Gastroesophageal sphincter (tissue), 4 donors: ENCODE measurements around the gene PTPRN2. TPM values are rescaled to one million over a fixed set of nuclear protein-coding genes. Genes with fewer than 3 reads are reported as not detected.

Experiments
- ATAC-seq: fragments of 150-250 bp; one replicate; pipeline ENCODE4 v1.9.1; 2016; ENCODE audit warnings: mild to moderate bottlenecking, moderate library complexity
- H3K27ac ChIP-seq, 4 donors: fragments of 200-600 bp; sonication (generic) in 3 of 4; 1 replicate in 3 of 4; 2 replicates in 1 of 4; pipeline ENCODE4 v1.5.1; 2016 to 2019
- H3K27me3 ChIP-seq: fragments of 200-600 bp; sonication (generic); one replicate; pipeline ENCODE4 v1.5.1; 2019
- H3K36me3 ChIP-seq, 2 donors: fragments of 200-600 bp; sonication (generic); one replicate each; pipeline ENCODE4 v1.5.1; 2019; ENCODE audit warnings: control low read depth in 1 of 2
- H3K4me1 ChIP-seq, 3 donors: fragments of 200-600 bp; sonication (generic); 1 replicate in 2 of 3; 2 replicates in 1 of 3; pipeline ENCODE4 v1.5.1; 2016 to 2019; ENCODE audit warnings: control low read depth in 2 of 3
- H3K4me3 ChIP-seq, 2 donors: fragments of 200-600 bp; sonication (generic); one replicate each; pipeline ENCODE4 v1.5.1; 2019; ENCODE audit warnings: mild to moderate bottlenecking in 1 of 2, moderate library complexity in 1 of 2
- H3K9me3 ChIP-seq, 3 donors: fragments of 200-600 bp; sonication (generic); one replicate each; pipeline ENCODE4 v1.5.1; 2017 to 2019; ENCODE audit warnings: control low read depth in 2 of 3
- EP300 ChIP-seq: sonication (generic); formaldehyde crosslinking; IDR thresholded peaks from one replicate; pipeline ENCODE4 v1.6.1; 2017; ENCODE audit warnings: antibody characterized with exemption, mild to moderate bottlenecking
- POLR2A ChIP-seq, 2 donors: fragments of 450-650 bp; IDR thresholded peaks; one replicate each; pipeline ENCODE4 v1.6.1; 2017; ENCODE audit warnings: antibody characterized with exemption in 2 of 2, mild to moderate bottlenecking in 2 of 2, moderate library complexity in 1 of 2
- POLR2AphosphoS5 ChIP-seq: sonication (generic); formaldehyde crosslinking; IDR thresholded peaks from one replicate; pipeline ENCODE4 v1.6.1; 2017; ENCODE audit warnings: antibody characterized with exemption
- WGBS, 2 donors: methylation state at CpG; one replicate each; pipeline ENCODE4 v1.1.5; 2018; ENCODE audit warnings: low coverage in 1 of 2; 5-methylcytosine and 5-hydroxymethylcytosine counted together
- total RNA-seq, 4 donors: library from RNA; depleted of rRNA; stranded (reverse); fragments of >200 nt; gene quantifications; one replicate each; pipeline ENCODE4 v1.1.0, GENCODE V29; 2016
- TF ChIP-seq, protein P1 (sequence below), 4 experiments: fragments of 200-600 bp in 2 of 4; fragments of 450-650 bp in 2 of 4; sonication (generic) in 1 of 4; IDR thresholded peaks; one replicate each; pipeline ENCODE4 v1.5.1; 2017 to 2019; ENCODE audit warnings: antibody characterized with exemption in 4 of 4, mild to moderate bottlenecking in 2 of 4, moderate library complexity in 2 of 4

Gene PTPRN2
- total RNA-seq, 4 donors from 2014 or later, result 1.7 to 4.7 (median 3.3) TPM

DNA sequence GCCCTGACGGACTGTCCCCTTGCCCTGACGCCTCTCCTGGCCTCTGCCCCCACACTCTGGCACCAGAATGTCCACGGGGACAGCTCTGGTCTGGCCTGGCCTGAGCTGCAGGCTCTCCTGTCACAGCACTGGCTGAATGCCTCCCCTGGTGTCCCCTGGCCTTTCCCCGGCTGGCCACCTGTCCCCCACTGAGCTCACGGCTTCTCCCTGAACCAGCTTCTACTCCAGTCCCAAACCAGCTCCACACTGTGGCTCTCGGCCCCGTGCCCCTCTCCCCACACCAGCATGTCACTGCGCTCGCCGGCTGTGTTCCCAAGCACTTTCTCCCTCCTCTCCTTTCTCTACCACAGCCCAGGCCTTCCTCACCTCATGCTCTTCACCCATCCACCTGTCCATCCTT lies 864.4 kb downstream of the PTPRN2 start:
- WGBS, 2 donors, result 58 to 74% methylated on average over 4 to 7 of the region's 10 CpGs
- TF ChIP-seq POLR2AphosphoS5 (no peak), POLR2A (IDR thresholded peaks at IDR 0.05) (no peak), EP300 (no peak)
- TF ChIP-seq, protein P1, sequence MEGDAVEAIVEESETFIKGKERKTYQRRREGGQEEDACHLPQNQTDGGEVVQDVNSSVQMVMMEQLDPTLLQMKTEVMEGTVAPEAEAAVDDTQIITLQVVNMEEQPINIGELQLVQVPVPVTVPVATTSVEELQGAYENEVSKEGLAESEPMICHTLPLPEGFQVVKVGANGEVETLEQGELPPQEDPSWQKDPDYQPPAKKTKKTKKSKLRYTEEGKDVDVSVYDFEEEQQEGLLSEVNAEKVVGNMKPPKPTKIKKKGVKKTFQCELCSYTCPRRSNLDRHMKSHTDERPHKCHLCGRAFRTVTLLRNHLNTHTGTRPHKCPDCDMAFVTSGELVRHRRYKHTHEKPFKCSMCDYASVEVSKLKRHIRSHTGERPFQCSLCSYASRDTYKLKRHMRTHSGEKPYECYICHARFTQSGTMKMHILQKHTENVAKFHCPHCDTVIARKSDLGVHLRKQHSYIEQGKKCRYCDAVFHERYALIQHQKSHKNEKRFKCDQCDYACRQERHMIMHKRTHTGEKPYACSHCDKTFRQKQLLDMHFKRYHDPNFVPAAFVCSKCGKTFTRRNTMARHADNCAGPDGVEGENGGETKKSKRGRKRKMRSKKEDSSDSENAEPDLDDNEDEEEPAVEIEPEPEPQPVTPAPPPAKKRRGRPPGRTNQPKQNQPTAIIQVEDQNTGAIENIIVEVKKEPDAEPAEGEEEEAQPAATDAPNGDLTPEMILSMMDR (IDR thresholded peaks at IDR 0.05), result no peak
- H3K4me1 ChIP-seq, result no peaks in the 10 kb centered on the region
- no peak overlapping the region for H3K4me3 ChIP-seq
- H3K27ac ChIP-seq, result no peak overlapping the region
- H3K9me3 ChIP-seq, result no peaks in the 10 kb centered on the region
- H3K27me3 ChIP-seq, result peaks cover 23% of the 10 kb centered on the region
- no peak for ATAC-seq
- H3K36me3 ChIP-seq, result no peaks in the 10 kb centered on the region

GRCh38 chr7:157722137-157723060 lies 865.2 kb downstream of the PTPRN2 start:
- no peak for ATAC-seq
- no peak overlapping the region for H3K4me3 ChIP-seq
- 77 to 83% methylated on average over 7 to 9 of the region's 32 CpGs for WGBS, 2 donors
- peaks cover 23% of the 10 kb centered on the region for H3K27me3 ChIP-seq
- no peaks in the 10 kb centered on the region for H3K4me1 ChIP-seq
- no peaks in the 10 kb centered on the region for H3K36me3 ChIP-seq
- H3K9me3 ChIP-seq, result no peaks in the 10 kb centered on the region
- no peak overlapping the region for H3K27ac ChIP-seq
- TF ChIP-seq EP300, result no peak
- TF ChIP-seq, protein P1 (IDR thresholded peaks at IDR 0.05), result no peak
- no peak for TF ChIP-seq POLR2A (IDR thresholded peaks at IDR 0.05)
- TF ChIP-seq POLR2AphosphoS5, result no peak

DNA sequence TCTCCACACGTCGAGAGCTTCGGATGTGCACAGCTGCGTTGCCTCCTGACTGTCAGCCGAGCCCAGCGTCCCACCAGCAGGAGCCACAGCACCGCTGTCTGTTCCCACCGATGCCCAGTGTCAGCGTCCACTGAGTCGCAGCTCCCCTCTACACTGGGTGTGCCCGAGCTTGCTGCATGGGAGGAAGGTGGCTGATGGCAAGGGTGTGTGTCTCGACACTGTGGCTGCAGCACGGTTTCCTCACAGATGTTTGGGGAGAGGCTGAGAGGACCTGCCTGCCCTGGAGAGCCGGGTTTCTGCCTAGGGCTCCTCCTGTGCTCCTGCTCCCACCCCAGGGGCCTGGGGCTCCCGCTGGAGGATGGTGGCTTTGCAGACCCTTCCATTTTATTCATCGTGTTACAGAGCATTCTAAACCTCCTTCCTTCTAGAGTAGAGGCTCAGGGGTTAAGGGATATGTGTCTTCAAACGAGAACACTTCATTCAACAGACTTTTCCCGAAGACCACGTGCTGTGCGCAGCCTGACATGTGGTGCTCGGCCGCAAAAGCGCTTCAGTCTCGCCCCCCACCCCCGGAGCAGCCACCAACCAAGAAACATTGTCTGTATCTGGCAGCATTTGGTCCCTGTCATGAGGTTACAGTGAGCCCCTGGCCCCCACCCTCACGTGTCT lies 866.0 kb downstream of the PTPRN2 start:
- no peak for TF ChIP-seq POLR2A (IDR thresholded peaks at IDR 0.05)
- TF ChIP-seq, protein P1 (IDR thresholded peaks at IDR 0.05), result no peak
- TF ChIP-seq POLR2AphosphoS5, result no peak
- TF ChIP-seq EP300, result no peak
- Histone ChIP-seq H3K36me3 (no peaks in the 10 kb centered on the region), H3K27ac (no peak overlapping the region), H3K27me3 (peaks cover 23% of the 10 kb centered on the region), H3K9me3 (no peaks in the 10 kb centered on the region), H3K4me3 (no peak overlapping the region), H3K4me1 (no peaks in the 10 kb centered on the region)
- WGBS, 2 donors, result 80 to 94% methylated on average over 2 to 5 of the region's 26 CpGs
- ATAC-seq, result no peak

DNA sequence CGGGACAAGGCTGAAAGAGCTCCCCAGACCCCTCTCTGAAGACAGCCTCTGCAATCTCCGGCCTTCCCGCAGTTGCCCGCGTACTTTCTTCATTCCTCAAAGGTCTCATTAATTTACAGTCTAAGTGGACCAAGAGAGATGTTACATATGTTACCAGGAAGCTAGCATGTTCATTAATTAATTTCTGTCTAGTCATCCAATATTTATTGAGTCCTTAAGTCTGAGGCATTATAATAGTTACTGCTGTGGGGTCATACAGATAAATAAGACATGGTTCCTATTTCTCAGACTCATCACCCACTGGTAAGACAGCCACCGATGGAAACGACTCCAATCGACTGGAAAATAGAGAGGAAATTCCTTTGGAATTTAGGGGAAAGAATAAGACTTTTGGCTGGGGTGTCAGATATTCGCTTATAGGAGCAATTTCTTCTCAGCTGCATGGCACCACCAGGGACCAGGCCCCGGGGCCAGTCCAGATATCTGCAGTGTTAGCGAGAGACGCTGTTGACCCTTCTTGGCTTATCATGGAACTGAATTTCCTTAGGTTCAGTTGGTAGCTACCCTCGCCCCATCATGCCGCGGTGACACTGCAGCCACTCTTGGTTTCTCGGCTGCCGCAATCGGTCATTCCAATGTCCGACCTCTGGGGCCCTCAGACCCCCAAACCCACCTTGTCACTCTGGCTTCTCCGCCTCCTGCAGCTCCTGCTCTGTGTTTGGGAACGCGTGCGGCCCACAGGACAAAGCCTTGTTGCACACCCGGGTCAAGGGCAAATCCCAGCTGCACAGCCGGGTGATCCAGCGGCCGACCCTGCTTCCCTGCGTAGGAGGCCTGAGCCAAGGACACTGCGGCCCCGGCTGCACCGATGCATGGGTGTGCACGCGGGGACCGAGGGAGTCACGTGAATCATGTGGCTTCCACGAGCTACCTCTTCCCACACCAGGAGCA lies 867.6 kb downstream of the PTPRN2 start:
- Histone ChIP-seq H3K4me1 (no peaks in the 10 kb centered on the region), H3K27ac (no peak overlapping the region), H3K36me3 (no peaks in the 10 kb centered on the region), H3K27me3 (peaks cover 11% of the 10 kb centered on the region), H3K9me3 (no peaks in the 10 kb centered on the region), H3K4me3 (no peak overlapping the region)
- no peak for ATAC-seq
- TF ChIP-seq, protein P1 (IDR thresholded peaks at IDR 0.05), result no peak
- TF ChIP-seq EP300 (no peak), POLR2AphosphoS5 (no peak)
- WGBS, 2 donors, result 82 to 87% methylated on average over 13 to 16 of the region's 36 CpGs
